GM23338 (cell line): ENCODE data around the gene KIF20B. TPM values are rescaled to one million over a fixed set of nuclear protein-coding genes. Genes with fewer than 3 reads are reported as not detected.

Source experiments
- ATAC-seq: fragments of 200-7000 bp; cut with Tn5 transposase; 3 replicates; pipeline ENCODE4 v1.9.1; 2020
- DNase-seq: peaks from one replicate; pipeline ENCODE4 v3.0.0-alpha.2; 2015; ENCODE audit warnings: low spot score
- H2AFZ ChIP-seq: fragments of 200-600 bp; sonication (generic); 2 replicates; pipeline ENCODE4 v1.8.0; 2016; ENCODE audit warnings: antibody characterized with exemption, mild to moderate bottlenecking, moderate library complexity
- H3F3A ChIP-seq: fragments of 200-600 bp; sonication (generic); replicated peaks from 2 replicates; pipeline ENCODE4 v1.8.0; 2017; ENCODE audit warnings: antibody characterized with exemption, mixed run types, low read depth
- H3K27ac ChIP-seq: fragments of 200-600 bp; sonication (generic); 2 replicates; pipeline ENCODE4 v1.6.1; 2016; ENCODE audit warnings: low read depth
- H3K27me3 ChIP-seq: fragments of 200-600 bp; sonication (generic); 2 replicates; pipeline ENCODE4 v1.8.0; 2016; ENCODE audit warnings: mild to moderate bottlenecking, mixed run types, moderate library complexity; ENCODE audit not compliant: insufficient read depth
- H3K36me3 ChIP-seq: fragments of 200-600 bp; sonication (generic); 2 replicates; pipeline ENCODE4 v1.8.0; 2016; ENCODE audit warnings: mild to moderate bottlenecking; ENCODE audit not compliant: insufficient read depth
- H3K4me1 ChIP-seq: fragments of 200-600 bp; sonication (generic); 2 replicates; pipeline ENCODE4 v1.8.0; 2016; ENCODE audit warnings: mild to moderate bottlenecking, moderate library complexity; ENCODE audit not compliant: insufficient read depth
- H3K4me2 ChIP-seq: fragments of 200-600 bp; sonication (generic); 2 replicates; pipeline ENCODE4 v1.7.1; 2017; ENCODE audit warnings: mixed run types
- H3K4me3 ChIP-seq: fragments of 200-600 bp; sonication (generic); 2 replicates; pipeline ENCODE4 v1.6.1; 2016; ENCODE audit warnings: mixed run types
- H3K79me2 ChIP-seq: fragments of 200-600 bp; sonication (generic); replicated peaks from 2 replicates; pipeline ENCODE4 v1.8.0; 2017; ENCODE audit warnings: mild to moderate bottlenecking; ENCODE audit not compliant: insufficient read depth
- H3K9me2 ChIP-seq: fragments of 200-600 bp; sonication (generic); 2 replicates; pipeline ENCODE4 v1.8.0; 2017; ENCODE audit not compliant: insufficient read depth
- H4K20me1 ChIP-seq: fragments of 200-600 bp; sonication (generic); replicated peaks from 2 replicates; pipeline ENCODE4 v1.8.0; 2017; ENCODE audit warnings: mild to moderate bottlenecking; ENCODE audit not compliant: insufficient read depth
- H3K27ac Mint-ChIP-seq: 2 replicates; pipeline ENCODE4 v1.8.0; 2020; ENCODE audit warnings: inconsistent platforms, mild to moderate bottlenecking, moderate library complexity, mixed read lengths
- H3K27me3 Mint-ChIP-seq: 3 replicates; pipeline ENCODE4 v1.8.0; 2022; ENCODE audit warnings: low read depth, mild to moderate bottlenecking, moderate library complexity, mixed read lengths, inconsistent platforms; ENCODE audit not compliant: insufficient read depth, poor library complexity
- H3K36me3 Mint-ChIP-seq: 3 replicates; pipeline ENCODE4 v1.8.0; 2021; ENCODE audit warnings: low read depth, mild to moderate bottlenecking, inconsistent platforms, moderate library complexity, mixed read lengths
- H3K4me1 Mint-ChIP-seq: 3 replicates; pipeline ENCODE4 v1.8.0; 2020; ENCODE audit warnings: mild to moderate bottlenecking, inconsistent platforms, mixed read lengths
- H3K4me3 Mint-ChIP-seq: 3 replicates; pipeline ENCODE4 v1.8.0; 2021; ENCODE audit warnings: moderate library complexity, mild to moderate bottlenecking, inconsistent platforms, mixed read lengths
- H3K9me3 Mint-ChIP-seq: 3 replicates; pipeline ENCODE4 v1.8.0; 2020; ENCODE audit warnings: moderate library complexity, mild to moderate bottlenecking, inconsistent platforms, mixed read lengths
- CREB1 ChIP-seq: fragments of 250-450 bp; sonication (Bioruptor Pico); IDR thresholded peaks from 2 replicates; pipeline ENCODE4 v1.5.0; 2020; ENCODE audit warnings: low read depth, mild to moderate bottlenecking, moderate library complexity
- EZH2 ChIP-seq: fragments of 200-600 bp; sonication (generic); IDR thresholded peaks from one replicate; pipeline ENCODE4 v1.8.0; 2017; ENCODE audit warnings: antibody characterized with exemption, mild to moderate bottlenecking, low read depth; ENCODE audit not compliant: unreplicated experiment
- EZH2phosphoT487 ChIP-seq: fragments of 200-600 bp; sonication (generic); IDR thresholded peaks from one replicate; pipeline ENCODE4 v1.8.1; 2018; ENCODE audit warnings: antibody characterized with exemption; ENCODE audit not compliant: unreplicated experiment
- JUNB ChIP-seq: IDR thresholded peaks from one replicate; pipeline ENCODE4 v1.6.1; 2016; ENCODE audit warnings: antibody characterized with exemption; ENCODE audit not compliant: unreplicated experiment
- NANOG ChIP-seq: IDR thresholded peaks from 2 replicates; pipeline ENCODE4 v1.6.1; 2016; ENCODE audit warnings: antibody characterized with exemption, borderline replicate concordance
- POLR2AphosphoS5 ChIP-seq: IDR thresholded peaks from 2 replicates; pipeline ENCODE4 v1.6.1; 2016; ENCODE audit warnings: antibody characterized with exemption, low read depth
- STAT1 ChIP-seq: IDR thresholded peaks from one replicate; pipeline ENCODE4 v1.6.1; 2016; ENCODE audit warnings: antibody characterized with exemption; ENCODE audit not compliant: unreplicated experiment
- polyA plus RNA-seq: library from polyadenylated mRNA; unstranded; fragments of >200 nt; fragmentation: Nextera tagmentation; extraction: Ambion mirVana; gene quantifications from 2 replicates; pipeline ENCODE4 v1.2.1, GENCODE V29; 2016
- total RNA-seq: library from RNA; depleted of rRNA; stranded (reverse); fragments of >200 nt; shearing (Covaris generic); gene quantifications from 2 replicates; pipeline ENCODE4 v1.2.3, GENCODE V29; 2014
- TF ChIP-seq, protein P1 (sequence below): fragments of 250-450 bp; sonication (Bioruptor Pico); IDR thresholded peaks from 2 replicates; pipeline ENCODE4 v1.5.0; 2020; ENCODE audit warnings: mild to moderate bottlenecking, moderate library complexity
- TF ChIP-seq, protein P2 (sequence below), 2 experiments: fragments of 200-600 bp in 1 of 2; sonication (generic) in 1 of 2; conservative IDR thresholded peaks; 2 replicates each; pipeline versions ENCODE4 v1.5.1 to v1.6.1; 2016 to 2017; ENCODE audit warnings: antibody characterized with exemption in 2 of 2, low read depth in 2 of 2, mild to moderate bottlenecking in 2 of 2, moderate library complexity in 1 of 2
- TF ChIP-seq, protein P3 (sequence below): IDR thresholded peaks from 2 replicates; pipeline ENCODE4 v1.6.1; 2016; ENCODE audit warnings: antibody characterized with exemption

KIF20B gene
- total and polyA plus RNA-seq, 2 experiments from 2014 or later: 42.7 to 111 TPM

DNA sequence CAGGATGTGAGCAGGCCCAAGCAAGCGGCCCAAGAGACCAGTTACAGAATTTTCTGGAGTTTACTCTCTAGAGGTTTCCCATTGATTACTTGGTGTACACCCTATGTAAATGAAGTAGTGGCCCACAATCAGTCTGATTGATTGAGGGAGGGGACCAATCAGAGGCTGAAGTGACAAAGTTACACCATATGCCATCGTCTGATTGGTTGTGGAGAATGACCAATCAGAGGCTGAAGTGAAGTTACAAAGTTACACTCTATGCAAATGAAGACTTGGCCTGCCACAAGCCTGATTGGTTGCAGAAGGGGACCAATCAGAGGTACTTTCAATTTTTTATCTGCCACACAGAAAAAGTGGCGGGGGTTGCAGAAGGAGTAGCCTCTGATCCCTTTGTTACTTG is 83.7 kb downstream of the KIF20B start (continued):
- TF ChIP-seq, protein P1, sequence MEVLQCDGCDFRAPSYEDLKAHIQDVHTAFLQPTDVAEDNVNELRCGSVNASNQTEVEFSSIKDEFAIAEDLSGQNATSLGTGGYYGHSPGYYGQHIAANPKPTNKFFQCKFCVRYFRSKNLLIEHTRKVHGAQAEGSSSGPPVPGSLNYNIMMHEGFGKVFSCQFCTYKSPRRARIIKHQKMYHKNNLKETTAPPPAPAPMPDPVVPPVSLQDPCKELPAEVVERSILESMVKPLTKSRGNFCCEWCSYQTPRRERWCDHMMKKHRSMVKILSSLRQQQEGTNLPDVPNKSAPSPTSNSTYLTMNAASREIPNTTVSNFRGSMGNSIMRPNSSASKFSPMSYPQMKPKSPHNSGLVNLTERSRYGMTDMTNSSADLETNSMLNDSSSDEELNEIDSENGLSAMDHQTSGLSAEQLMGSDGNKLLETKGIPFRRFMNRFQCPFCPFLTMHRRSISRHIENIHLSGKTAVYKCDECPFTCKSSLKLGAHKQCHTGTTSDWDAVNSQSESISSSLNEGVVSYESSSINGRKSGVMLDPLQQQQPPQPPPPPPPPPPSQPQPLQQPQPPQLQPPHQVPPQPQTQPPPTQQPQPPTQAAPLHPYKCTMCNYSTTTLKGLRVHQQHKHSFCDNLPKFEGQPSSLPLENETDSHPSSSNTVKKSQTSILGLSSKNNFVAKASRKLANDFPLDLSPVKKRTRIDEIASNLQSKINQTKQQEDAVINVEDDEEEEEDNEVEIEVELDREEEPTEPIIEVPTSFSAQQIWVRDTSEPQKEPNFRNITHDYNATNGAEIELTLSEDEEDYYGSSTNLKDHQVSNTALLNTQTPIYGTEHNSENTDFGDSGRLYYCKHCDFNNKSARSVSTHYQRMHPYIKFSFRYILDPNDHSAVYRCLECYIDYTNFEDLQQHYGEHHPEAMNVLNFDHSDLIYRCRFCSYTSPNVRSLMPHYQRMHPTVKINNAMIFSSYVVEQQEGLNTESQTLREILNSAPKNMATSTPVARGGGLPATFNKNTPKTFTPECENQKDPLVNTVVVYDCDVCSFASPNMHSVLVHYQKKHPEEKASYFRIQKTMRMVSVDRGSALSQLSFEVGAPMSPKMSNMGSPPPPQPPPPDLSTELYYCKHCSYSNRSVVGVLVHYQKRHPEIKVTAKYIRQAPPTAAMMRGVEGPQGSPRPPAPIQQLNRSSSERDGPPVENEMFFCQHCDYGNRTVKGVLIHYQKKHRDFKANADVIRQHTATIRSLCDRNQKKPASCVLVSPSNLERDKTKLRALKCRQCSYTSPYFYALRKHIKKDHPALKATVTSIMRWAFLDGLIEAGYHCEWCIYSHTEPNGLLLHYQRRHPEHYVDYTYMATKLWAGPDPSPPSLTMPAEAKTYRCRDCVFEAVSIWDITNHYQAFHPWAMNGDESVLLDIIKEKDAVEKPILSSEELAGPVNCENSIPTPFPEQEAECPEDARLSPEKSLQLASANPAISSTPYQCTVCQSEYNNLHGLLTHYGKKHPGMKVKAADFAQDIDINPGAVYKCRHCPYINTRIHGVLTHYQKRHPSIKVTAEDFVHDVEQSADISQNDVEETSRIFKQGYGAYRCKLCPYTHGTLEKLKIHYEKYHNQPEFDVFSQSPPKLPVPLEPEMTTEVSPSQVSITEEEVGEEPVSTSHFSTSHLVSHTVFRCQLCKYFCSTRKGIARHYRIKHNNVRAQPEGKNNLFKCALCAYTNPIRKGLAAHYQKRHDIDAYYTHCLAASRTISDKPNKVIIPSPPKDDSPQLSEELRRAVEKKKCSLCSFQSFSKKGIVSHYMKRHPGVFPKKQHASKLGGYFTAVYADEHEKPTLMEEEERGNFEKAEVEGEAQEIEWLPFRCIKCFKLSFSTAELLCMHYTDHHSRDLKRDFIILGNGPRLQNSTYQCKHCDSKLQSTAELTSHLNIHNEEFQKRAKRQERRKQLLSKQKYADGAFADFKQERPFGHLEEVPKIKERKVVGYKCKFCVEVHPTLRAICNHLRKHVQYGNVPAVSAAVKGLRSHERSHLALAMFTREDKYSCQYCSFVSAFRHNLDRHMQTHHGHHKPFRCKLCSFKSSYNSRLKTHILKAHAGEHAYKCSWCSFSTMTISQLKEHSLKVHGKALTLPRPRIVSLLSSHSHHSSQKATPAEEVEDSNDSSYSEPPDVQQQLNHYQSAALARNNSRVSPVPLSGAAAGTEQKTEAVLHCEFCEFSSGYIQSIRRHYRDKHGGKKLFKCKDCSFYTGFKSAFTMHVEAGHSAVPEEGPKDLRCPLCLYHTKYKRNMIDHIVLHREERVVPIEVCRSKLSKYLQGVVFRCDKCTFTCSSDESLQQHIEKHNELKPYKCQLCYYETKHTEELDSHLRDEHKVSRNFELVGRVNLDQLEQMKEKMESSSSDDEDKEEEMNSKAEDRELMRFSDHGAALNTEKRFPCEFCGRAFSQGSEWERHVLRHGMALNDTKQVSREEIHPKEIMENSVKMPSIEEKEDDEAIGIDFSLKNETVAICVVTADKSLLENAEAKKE (CRISPR knock-in tag): no peak

DNA sequence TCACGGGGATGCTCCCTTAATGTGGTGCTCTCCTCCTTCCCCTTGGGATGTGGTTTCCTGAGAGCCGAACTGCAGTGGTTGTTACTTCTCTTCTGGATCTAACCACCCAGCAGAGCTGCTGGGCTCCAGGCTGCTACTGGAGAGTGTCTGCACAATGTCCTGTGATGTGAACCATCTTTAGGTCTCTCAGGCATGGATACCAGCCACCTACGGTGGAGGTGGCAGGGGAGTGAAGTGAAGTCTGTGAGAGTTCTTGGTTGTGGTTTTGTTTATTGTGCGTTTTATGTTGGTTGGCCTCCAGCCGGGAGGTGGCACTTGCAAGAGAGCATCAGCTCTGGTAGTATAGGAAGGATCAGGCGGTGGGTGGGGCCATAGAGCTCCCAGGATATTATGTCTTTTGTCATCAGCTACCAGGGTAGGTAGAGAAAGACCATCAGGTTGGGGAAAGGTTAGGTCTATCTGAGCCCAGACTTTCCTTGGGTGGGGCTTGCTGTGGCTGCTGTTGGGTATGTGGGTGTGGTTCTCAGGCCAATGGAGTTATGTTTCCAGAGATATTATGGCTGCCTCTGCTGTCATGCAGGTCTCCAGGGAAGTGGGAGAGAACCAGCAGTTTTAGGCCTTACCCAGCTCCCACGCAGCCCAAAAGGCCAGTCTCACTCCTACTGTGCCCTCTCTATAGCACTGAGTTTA is 87.9 kb downstream of the KIF20B start:
- DNase-seq (no peak), ATAC-seq (no peak)
- no peaks in the 10 kb centered on the region for H3K9me2 ChIP-seq
- H3K9me3 Mint-ChIP-seq: no peaks in the 10 kb centered on the region
- TF ChIP-seq EZH2phosphoT487: no peak
- no peak for TF ChIP-seq NANOG
- no peak for TF ChIP-seq CREB1 (CRISPR knock-in tag)
- H3K27me3 Mint-ChIP-seq: peaks cover 8% of the 10 kb centered on the region
- no peaks in the 10 kb centered on the region for H3F3A ChIP-seq
- H3K4me1 ChIP-seq: peaks cover 11% of the 10 kb centered on the region
- no peak overlapping the region for H2AFZ ChIP-seq
- no peak overlapping the region for H3K27ac Mint-ChIP-seq
- H3K36me3 ChIP-seq: no peaks in the 10 kb centered on the region
- peaks cover 3% of the 10 kb centered on the region; the same call in 1 of the 3 replicates for H3K36me3 Mint-ChIP-seq
- H3K79me2 ChIP-seq: no peaks in the 10 kb centered on the region
- H3K27me3 ChIP-seq: no peaks in the 10 kb centered on the region
- H3K4me3 ChIP-seq: no peak overlapping the region
- H3K4me2 ChIP-seq: no peak overlapping the region
- no peak overlapping the region for H3K4me3 Mint-ChIP-seq
- H3K4me1 Mint-ChIP-seq: peaks cover 12% of the 10 kb centered on the region
- H3K27ac ChIP-seq: no peak overlapping the region
- no peaks in the 10 kb centered on the region for H4K20me1 ChIP-seq

DNA sequence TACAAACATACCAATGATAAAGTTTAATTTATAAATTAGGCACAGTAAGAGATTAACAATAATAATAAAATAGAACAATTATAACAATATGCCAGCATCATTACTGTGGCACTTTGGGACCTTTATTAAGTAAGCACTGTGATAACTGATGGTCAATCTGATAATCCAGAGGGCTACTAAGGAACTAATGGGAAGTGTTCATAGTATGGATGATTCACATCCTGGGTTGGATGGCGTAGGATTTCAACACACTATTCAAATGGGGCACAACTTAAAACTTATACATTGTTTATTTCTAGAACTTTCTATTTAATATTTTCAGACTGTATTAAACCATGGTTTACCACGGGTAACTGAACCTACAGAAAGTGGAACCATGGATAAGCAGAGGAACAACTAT is 90.8 kb downstream of the KIF20B start:
- no peaks in the 10 kb centered on the region for H3F3A ChIP-seq
- H3K79me2 ChIP-seq: no peaks in the 10 kb centered on the region
- H3K4me3 ChIP-seq: no peak overlapping the region
- H3K4me2 ChIP-seq: no peak overlapping the region
- no peak overlapping the region for H3K4me3 Mint-ChIP-seq
- no peak for DNase-seq
- no peak overlapping the region for H3K27ac ChIP-seq
- no peaks in the 10 kb centered on the region for H4K20me1 ChIP-seq
- H3K27ac Mint-ChIP-seq: no peak overlapping the region
- no peaks in the 10 kb centered on the region for H3K36me3 Mint-ChIP-seq
- TF ChIP-seq, protein P2, sequence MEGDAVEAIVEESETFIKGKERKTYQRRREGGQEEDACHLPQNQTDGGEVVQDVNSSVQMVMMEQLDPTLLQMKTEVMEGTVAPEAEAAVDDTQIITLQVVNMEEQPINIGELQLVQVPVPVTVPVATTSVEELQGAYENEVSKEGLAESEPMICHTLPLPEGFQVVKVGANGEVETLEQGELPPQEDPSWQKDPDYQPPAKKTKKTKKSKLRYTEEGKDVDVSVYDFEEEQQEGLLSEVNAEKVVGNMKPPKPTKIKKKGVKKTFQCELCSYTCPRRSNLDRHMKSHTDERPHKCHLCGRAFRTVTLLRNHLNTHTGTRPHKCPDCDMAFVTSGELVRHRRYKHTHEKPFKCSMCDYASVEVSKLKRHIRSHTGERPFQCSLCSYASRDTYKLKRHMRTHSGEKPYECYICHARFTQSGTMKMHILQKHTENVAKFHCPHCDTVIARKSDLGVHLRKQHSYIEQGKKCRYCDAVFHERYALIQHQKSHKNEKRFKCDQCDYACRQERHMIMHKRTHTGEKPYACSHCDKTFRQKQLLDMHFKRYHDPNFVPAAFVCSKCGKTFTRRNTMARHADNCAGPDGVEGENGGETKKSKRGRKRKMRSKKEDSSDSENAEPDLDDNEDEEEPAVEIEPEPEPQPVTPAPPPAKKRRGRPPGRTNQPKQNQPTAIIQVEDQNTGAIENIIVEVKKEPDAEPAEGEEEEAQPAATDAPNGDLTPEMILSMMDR (conservative IDR thresholded peaks at IDR 0.05; ENCODE audit: low read depth in 2 of 2): no peak
- TF ChIP-seq STAT1: no peak
- TF ChIP-seq EZH2: no peak
- TF ChIP-seq, protein P3, sequence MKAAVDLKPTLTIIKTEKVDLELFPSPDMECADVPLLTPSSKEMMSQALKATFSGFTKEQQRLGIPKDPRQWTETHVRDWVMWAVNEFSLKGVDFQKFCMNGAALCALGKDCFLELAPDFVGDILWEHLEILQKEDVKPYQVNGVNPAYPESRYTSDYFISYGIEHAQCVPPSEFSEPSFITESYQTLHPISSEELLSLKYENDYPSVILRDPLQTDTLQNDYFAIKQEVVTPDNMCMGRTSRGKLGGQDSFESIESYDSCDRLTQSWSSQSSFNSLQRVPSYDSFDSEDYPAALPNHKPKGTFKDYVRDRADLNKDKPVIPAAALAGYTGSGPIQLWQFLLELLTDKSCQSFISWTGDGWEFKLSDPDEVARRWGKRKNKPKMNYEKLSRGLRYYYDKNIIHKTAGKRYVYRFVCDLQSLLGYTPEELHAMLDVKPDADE: no peak
- no peak for TF ChIP-seq JUNB
- TF ChIP-seq POLR2AphosphoS5: no peak
- no peaks in the 10 kb centered on the region for H3K9me2 ChIP-seq
- no peak overlapping the region for H2AFZ ChIP-seq
- no peaks in the 10 kb centered on the region for H3K9me3 Mint-ChIP-seq
- no peak for ATAC-seq
- peaks cover 6% of the 10 kb centered on the region for H3K27me3 Mint-ChIP-seq
- peaks cover 22% of the 10 kb centered on the region for H3K4me1 Mint-ChIP-seq
- H3K27me3 ChIP-seq: no peaks in the 10 kb centered on the region
- H3K4me1 ChIP-seq: peaks cover 17% of the 10 kb centered on the region
- H3K36me3 ChIP-seq: no peaks in the 10 kb centered on the region
